ENCODE data around the gene TRABD2A. TPM values are rescaled to one million over a fixed set of nuclear protein-coding genes. Genes with fewer than 3 reads are reported as not detected.

TRABD2A gene
- total RNA-seq, 6 experiments from 2014 or later, result 0.20 to 2.4 (median 0.43) TPM; not detected in 1

GRCh38 chr2:84894131-84894586 lies 13.3 kb upstream of the TRABD2A start:
- WGBS (ENCODE audit: insufficient coverage, low coverage, low lambda C conversion rate, missing lambda C conversion rate), result 91% methylated on average over 4 of the region's 6 CpGs
- ATAC-seq (peak in 2 of 4 donors; percentile 18 to 36), DNase-seq (no peak)
- Histone ChIP-seq H3K27ac (no peak overlapping the region), H3K27me3 (no peaks in the 10 kb centered on the region), H3K9me3 (no peaks in the 10 kb centered on the region), H3K36me3 (no peaks in the 10 kb centered on the region), H3K4me3 (no peak overlapping the region), H3K4me1 (peaks cover 0 to 9% (median 0%) of the 10 kb centered on the region in 4 donors)
- no peak for TF ChIP-seq CTCF (IDR thresholded peaks at IDR 0.05)
- intact Hi-C loops (cut with DNase I), result no loop called here

GRCh38 chr2:84891355-84892010 lies 10.6 kb upstream of the TRABD2A start:
- Histone ChIP-seq H3K27me3 (no peaks in the 10 kb centered on the region), H3K36me3 (no peaks in the 10 kb centered on the region), H3K4me1 (peaks cover 0 to 15% (median 0%) of the 10 kb centered on the region in 4 donors), H3K9me3 (no peaks in the 10 kb centered on the region), H3K27ac (no peak overlapping the region), H3K4me3 (no peak overlapping the region)
- intact Hi-C loops (cut with DNase I), result no loop called here
- WGBS (ENCODE audit: insufficient coverage, low coverage, low lambda C conversion rate, missing lambda C conversion rate), result 94% methylated on average over 7 of the region's 12 CpGs
- TF ChIP-seq CTCF (IDR thresholded peaks at IDR 0.05) (no peak), POLR2A (IDR thresholded peaks at IDR 0.05) (no peak)
- peak in 1 of 4 donors; percentile 38 for ATAC-seq
- peak in 1 of 3 donors; percentile 57 for DNase-seq

GRCh38 chr2:84889332-84889731 lies 8.4 kb upstream of the TRABD2A start:
- Histone ChIP-seq H3K9me3 (no peaks in the 10 kb centered on the region), H3K27ac (no peak overlapping the region), H3K4me3 (no peak overlapping the region), H3K4me1 (peaks cover 0 to 12% (median 0%) of the 10 kb centered on the region in 4 donors), H3K36me3 (no peaks in the 10 kb centered on the region), H3K27me3 (no peaks in the 10 kb centered on the region)
- DNase-seq (no peak), ATAC-seq (no peak)
- intact Hi-C loops (cut with DNase I), result loop anchor here in 1 of 2 donors (10.0 kb wide), 1 partner anchor 395 kb away; no protein-coding TSS in a partner anchor
- WGBS (ENCODE audit: insufficient coverage, low coverage, low lambda C conversion rate, missing lambda C conversion rate), result no CpG with 5 or more reads among the region's 2 CpGs
- TF ChIP-seq CTCF (IDR thresholded peaks at IDR 0.05), result no peak
- no peak for TF ChIP-seq POLR2A (IDR thresholded peaks at IDR 0.05)

- no peak overlapping the region for H3K4me3 ChIP-seq
- no peaks in the 10 kb centered on the region for H3K27me3 ChIP-seq
- peak; percentile 77 to 95 (median 90) for ATAC-seq
- 34% methylated on average over 6 of the region's 6 CpGs for WGBS (ENCODE audit: insufficient coverage, low coverage, low lambda C conversion rate, missing lambda C conversion rate)
- H3K4me1 ChIP-seq, result peaks cover 0 to 8% (median 0%) of the 10 kb centered on the region in 4 donors
- intact Hi-C loops (cut with DNase I), result loop anchor here in 1 of 2 donors (10.0 kb wide), 1 partner anchor 394 kb away; no protein-coding TSS in a partner anchor
- H3K27ac ChIP-seq, result peak overlapping the region in 1 of 3 donors; percentile 10
- no peaks in the 10 kb centered on the region for H3K9me3 ChIP-seq
- no peaks in the 10 kb centered on the region for H3K36me3 ChIP-seq
- TF ChIP-seq CTCF (IDR thresholded peaks at IDR 0.05) (no peak), POLR2A (IDR thresholded peaks at IDR 0.05) (no peak)
- no peak for DNase-seq
These were observed 7.8 kb upstream of the TRABD2A start for GRCh38 chr2:84888401-84889276.
